WTC11 (cell line): ENCODE results near the gene CTNND2.

ENCODE experiments used
- CBFB ChIP-seq: sonication (generic); formaldehyde crosslinking; IDR thresholded peaks from 2 replicates; pipeline ENCODE4 v1.8.1; 2022; ENCODE audit warnings: mild to moderate bottlenecking, low read depth, missing genetic modification reagents
- CREB1 ChIP-seq: sonication (generic); formaldehyde crosslinking; IDR thresholded peaks from 2 replicates; pipeline ENCODE4 v1.8.0; 2023; ENCODE audit warnings: mild to moderate bottlenecking, missing genetic modification reagents
- CTCF ChIP-seq: fragments of 200-600 bp; IDR thresholded peaks from 2 replicates; pipeline ENCODE4 v1.8.0; 2022; ENCODE audit warnings: antibody characterized with exemption
- JUN ChIP-seq: sonication (generic); formaldehyde crosslinking; IDR thresholded peaks from 2 replicates; pipeline ENCODE4 v1.8.0; 2023; ENCODE audit warnings: mild to moderate bottlenecking, missing genetic modification reagents
- PREB ChIP-seq: sonication (generic); formaldehyde crosslinking; IDR thresholded peaks from 2 replicates; pipeline ENCODE4 v1.8.1; 2022; ENCODE audit warnings: mild to moderate bottlenecking, missing genetic modification reagents, moderate library complexity, borderline replicate concordance
- SOX15 ChIP-seq: fragments of 250-450 bp; sonication (Bioruptor Pico); IDR thresholded peaks from 2 replicates; pipeline ENCODE4 v1.9.0; 2021; ENCODE audit warnings: mild to moderate bottlenecking
- USF1 ChIP-seq: sonication (generic); formaldehyde crosslinking; IDR thresholded peaks from 2 replicates; pipeline ENCODE4 v1.8.0; 2022; ENCODE audit warnings: mild to moderate bottlenecking, missing genetic modification reagents

- TF ChIP-seq USF1 (CRISPR knock-in tag) = no peak
- no peak for TF ChIP-seq PREB (CRISPR knock-in tag)
- no peak for TF ChIP-seq SOX15 (CRISPR knock-in tag)
- TF ChIP-seq JUN (CRISPR knock-in tag) = no peak
- TF ChIP-seq CREB1 (CRISPR knock-in tag) = no peak
- TF ChIP-seq CBFB = no peak
- TF ChIP-seq CTCF = no peak
Observed at GRCh38 chr5:11504886-11505193, 399.4 kb downstream of the CTNND2 start.
